ENCODE results near the gene IER2.

IER2 gene

GRCh38 chr19:13127811-13128575 lies 22.2 kb upstream of the IER2 start:
- TF ChIP-seq, protein P1, sequence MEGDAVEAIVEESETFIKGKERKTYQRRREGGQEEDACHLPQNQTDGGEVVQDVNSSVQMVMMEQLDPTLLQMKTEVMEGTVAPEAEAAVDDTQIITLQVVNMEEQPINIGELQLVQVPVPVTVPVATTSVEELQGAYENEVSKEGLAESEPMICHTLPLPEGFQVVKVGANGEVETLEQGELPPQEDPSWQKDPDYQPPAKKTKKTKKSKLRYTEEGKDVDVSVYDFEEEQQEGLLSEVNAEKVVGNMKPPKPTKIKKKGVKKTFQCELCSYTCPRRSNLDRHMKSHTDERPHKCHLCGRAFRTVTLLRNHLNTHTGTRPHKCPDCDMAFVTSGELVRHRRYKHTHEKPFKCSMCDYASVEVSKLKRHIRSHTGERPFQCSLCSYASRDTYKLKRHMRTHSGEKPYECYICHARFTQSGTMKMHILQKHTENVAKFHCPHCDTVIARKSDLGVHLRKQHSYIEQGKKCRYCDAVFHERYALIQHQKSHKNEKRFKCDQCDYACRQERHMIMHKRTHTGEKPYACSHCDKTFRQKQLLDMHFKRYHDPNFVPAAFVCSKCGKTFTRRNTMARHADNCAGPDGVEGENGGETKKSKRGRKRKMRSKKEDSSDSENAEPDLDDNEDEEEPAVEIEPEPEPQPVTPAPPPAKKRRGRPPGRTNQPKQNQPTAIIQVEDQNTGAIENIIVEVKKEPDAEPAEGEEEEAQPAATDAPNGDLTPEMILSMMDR (IDR thresholded peaks at IDR 0.05; ENCODE audit: extremely low read depth, missing control alignments) = no peak
- DNase-seq (ENCODE audit: low spot score) = no peak

- no peak for DNase-seq (ENCODE audit: low spot score)
- TF ChIP-seq, protein P1 (IDR thresholded peaks at IDR 0.05; ENCODE audit: extremely low read depth, missing control alignments) = no peak
Observed at GRCh38 chr19:13128583-13128982, 21.6 kb upstream of the IER2 start.

DNA sequence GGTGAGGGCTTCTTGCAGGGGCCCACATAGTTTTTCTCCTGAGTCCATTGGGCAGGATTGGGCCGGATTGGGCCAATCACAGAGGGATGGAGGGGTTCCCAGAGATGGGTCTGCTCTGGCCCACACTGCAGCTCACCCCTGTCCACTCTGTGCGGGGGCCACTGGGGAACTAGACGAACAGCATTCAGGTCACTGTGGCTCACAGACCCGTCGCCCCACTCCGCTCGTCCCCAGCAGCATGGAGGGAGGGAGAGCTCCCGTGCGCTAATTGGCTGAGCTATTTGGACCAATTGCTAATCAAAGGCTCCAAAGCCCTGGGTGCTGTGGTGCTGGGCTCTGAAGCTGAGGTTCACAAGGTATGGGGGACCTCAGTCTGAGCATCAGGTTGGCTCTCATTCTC lies 20.8 kb upstream of the IER2 start:
- TF ChIP-seq, protein P1 (IDR thresholded peaks at IDR 0.05; ENCODE audit: extremely low read depth, missing control alignments) = no peak
- no peak for DNase-seq (ENCODE audit: low spot score)

DNA sequence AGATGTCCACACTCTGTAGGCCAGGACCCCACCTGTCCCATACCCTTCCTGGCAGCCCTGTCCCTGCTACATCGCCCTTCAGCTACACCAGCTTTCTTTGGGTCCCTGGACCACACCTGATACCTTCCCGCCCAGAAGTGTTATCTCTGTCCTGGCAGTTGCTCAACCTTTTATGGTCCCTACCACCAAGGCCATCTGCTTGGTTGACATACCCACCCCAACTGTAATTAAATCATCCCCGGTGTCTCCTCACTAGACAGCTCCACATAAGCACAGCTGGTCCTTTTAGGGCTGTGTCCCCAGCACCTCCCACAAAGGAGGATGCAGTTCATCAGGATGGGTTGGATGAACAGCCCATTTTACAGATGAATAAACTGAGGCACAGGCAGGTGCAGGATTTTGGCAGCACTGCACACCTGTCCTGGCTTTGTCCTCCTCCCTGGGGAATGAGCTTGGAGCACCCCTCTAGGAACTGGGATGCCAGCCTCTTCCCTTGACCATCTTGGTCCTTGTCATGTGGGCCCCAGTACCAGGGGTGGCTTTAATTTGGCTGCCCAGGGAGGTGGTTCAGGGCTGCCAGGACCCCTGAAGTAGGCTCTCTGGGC lies 19.2 kb upstream of the IER2 start:
- DNase-seq (ENCODE audit: low spot score) = no peak
- TF ChIP-seq, protein P1 (IDR thresholded peaks at IDR 0.05; ENCODE audit: extremely low read depth, missing control alignments) = no peak

- TF ChIP-seq, protein P1 (IDR thresholded peaks at IDR 0.05; ENCODE audit: extremely low read depth, missing control alignments) = no peak
- no peak for DNase-seq (ENCODE audit: low spot score)
Observed at GRCh38 chr19:13132471-13133180, 17.6 kb upstream of the IER2 start.

- no peak for DNase-seq (ENCODE audit: low spot score)
- TF ChIP-seq, protein P1 (IDR thresholded peaks at IDR 0.05; ENCODE audit: extremely low read depth, missing control alignments) = no peak
Observed at GRCh38 chr19:13133241-13133870, 16.9 kb upstream of the IER2 start.

Data from GM20000 (cell line).